Umbilical cord (tissue), 2 donors: ENCODE results near the gene MYF6. TPM values are rescaled to one million over a fixed set of nuclear protein-coding genes. Genes with fewer than 3 reads are reported as not detected.

Source experiments
- DNase-seq: peaks from one replicate; pipeline ENCODE4 v3.0.0-alpha.2; 2015; ENCODE audit warnings: low spot score
- total RNA-seq: library from RNA; depleted of rRNA; stranded (reverse); fragments of >200 nt; gene quantifications from one replicate; pipeline ENCODE4 v1.2.3, GENCODE V29; 2014; ENCODE audit warnings: low replicate concordance; ENCODE audit not compliant: insufficient read depth

The MYF6 gene
- total RNA-seq, 1 donor from 2014 or later = not detected

GRCh38 chr12:80756875-80757274 lies 49.4 kb downstream of the MYF6 start:
- no peak for DNase-seq

Other genes starting within 250 kb of the MYF6 start
- 7.5 TPM for gene MYF5, start 9.3 kb downstream of the MYF6 start, total RNA-seq
- gene LIN7A, start 230.3 kb downstream of the MYF6 start, total RNA-seq = 23.4 TPM